ENCODE measurements around the gene POSTN.

DNA sequence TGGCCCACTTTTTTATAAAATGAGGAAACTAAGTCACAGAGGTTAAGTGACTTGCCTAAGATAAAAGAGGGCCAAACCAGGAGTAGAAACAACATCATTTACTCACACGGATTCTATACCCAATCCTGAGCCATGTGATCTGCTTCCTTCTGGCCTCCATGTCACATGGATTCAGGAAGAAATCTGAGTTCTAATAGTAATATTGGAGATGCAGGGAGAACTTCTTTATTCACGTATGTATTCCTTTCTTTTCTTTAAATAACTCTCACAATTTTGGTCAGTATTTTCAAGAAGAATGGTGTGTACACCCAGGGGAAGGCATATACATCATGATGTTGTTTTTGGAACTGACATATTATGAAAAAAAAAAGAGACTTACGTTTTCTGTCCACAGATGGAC is 1.8 kb downstream of the POSTN start:
- TF ChIP-seq, protein P1, sequence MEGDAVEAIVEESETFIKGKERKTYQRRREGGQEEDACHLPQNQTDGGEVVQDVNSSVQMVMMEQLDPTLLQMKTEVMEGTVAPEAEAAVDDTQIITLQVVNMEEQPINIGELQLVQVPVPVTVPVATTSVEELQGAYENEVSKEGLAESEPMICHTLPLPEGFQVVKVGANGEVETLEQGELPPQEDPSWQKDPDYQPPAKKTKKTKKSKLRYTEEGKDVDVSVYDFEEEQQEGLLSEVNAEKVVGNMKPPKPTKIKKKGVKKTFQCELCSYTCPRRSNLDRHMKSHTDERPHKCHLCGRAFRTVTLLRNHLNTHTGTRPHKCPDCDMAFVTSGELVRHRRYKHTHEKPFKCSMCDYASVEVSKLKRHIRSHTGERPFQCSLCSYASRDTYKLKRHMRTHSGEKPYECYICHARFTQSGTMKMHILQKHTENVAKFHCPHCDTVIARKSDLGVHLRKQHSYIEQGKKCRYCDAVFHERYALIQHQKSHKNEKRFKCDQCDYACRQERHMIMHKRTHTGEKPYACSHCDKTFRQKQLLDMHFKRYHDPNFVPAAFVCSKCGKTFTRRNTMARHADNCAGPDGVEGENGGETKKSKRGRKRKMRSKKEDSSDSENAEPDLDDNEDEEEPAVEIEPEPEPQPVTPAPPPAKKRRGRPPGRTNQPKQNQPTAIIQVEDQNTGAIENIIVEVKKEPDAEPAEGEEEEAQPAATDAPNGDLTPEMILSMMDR (IDR thresholded peaks at IDR 0.05), result no peak
- no peak for TF ChIP-seq POLR2A (IDR thresholded peaks at IDR 0.05)

Measured in heart left ventricle (tissue), 13 donors.